CD14-positive monocyte (primary cell): ENCODE results near the gene MSI2. TPM values are rescaled to one million over a fixed set of nuclear protein-coding genes. Genes with fewer than 3 reads are reported as not detected.

Experiments used
- DNase-seq, 3 donors: peaks; one replicate each; pipeline ENCODE4 v3.0.0-alpha.2; 2011 to 2022
- H2AFZ ChIP-seq: 2 replicates; pipeline ENCODE4 v1.6.0; 2012; ENCODE audit warnings: mild to moderate bottlenecking, low read depth, low read length, inconsistent platforms; ENCODE audit not compliant: insufficient read depth, poor library complexity, severe bottlenecking
- H3K27ac ChIP-seq, 2 donors: 1 replicate in 1 of 2; 2 replicates in 1 of 2; pipeline ENCODE4 v1.5.1; 2012 to 2013; ENCODE audit warnings: low read length in 2 of 2, control low read depth in 1 of 2, inconsistent platforms in 1 of 2, low read depth in 1 of 2, mild to moderate bottlenecking in 1 of 2
- H3K27me3 ChIP-seq, 2 donors: one replicate each; pipeline versions ENCODE4 v1.6.0 to v1.6.1; 2011 to 2013; ENCODE audit warnings: low read length in 2 of 2; ENCODE audit not compliant: control insufficient read depth in 2 of 2, insufficient read depth in 2 of 2
- H3K36me3 ChIP-seq, 2 donors: replicated peaks in 1 of 2; 1 replicate in 1 of 2; 2 replicates in 1 of 2; pipeline versions ENCODE4 v1.5.1 to v1.6.1; 2012 to 2013; ENCODE audit warnings: low read length in 2 of 2, control low read depth in 1 of 2, inconsistent platforms in 1 of 2, mild to moderate bottlenecking in 1 of 2; ENCODE audit not compliant: insufficient read depth in 2 of 2, control insufficient read depth in 1 of 2
- H3K4me1 ChIP-seq, 2 donors: 1 replicate in 1 of 2; 2 replicates in 1 of 2; pipeline versions ENCODE4 v1.5.1 to v1.6.1; 2012 to 2013; ENCODE audit warnings: low read length in 2 of 2, control low read depth in 1 of 2, inconsistent platforms in 1 of 2, mild to moderate bottlenecking in 1 of 2, moderate library complexity in 1 of 2; ENCODE audit not compliant: insufficient read depth in 2 of 2, control insufficient read depth in 1 of 2
- H3K4me2 ChIP-seq: replicated peaks from 2 replicates; pipeline ENCODE3; 2012; ENCODE audit warnings: low read length, moderate library complexity, mild to moderate bottlenecking; ENCODE audit not compliant: poor library complexity, severe bottlenecking; ENCODE audit errors: extremely low read depth
- H3K4me3 ChIP-seq, 3 experiments: fragments of 200-600 bp in 1 of 3; sonication (generic) in 1 of 3; replicated peaks in 1 of 3; 1 replicate in 2 of 3; 2 replicates in 1 of 3; pipeline ENCODE4 v1.5.1; 2011 to 2013; ENCODE audit warnings: low read length in 3 of 3, mild to moderate bottlenecking in 3 of 3, control low read depth in 2 of 3, low read depth in 2 of 3, inconsistent platforms in 1 of 3, moderate library complexity in 1 of 3
- H3K79me2 ChIP-seq: 2 replicates; pipeline ENCODE4 v1.6.0; 2012; ENCODE audit warnings: mild to moderate bottlenecking, control low read depth, inconsistent platforms, low read length, moderate library complexity; ENCODE audit not compliant: insufficient read depth
- H3K9ac ChIP-seq: 2 replicates; pipeline ENCODE4 v1.6.0; 2017; ENCODE audit warnings: low read length, mild to moderate bottlenecking; ENCODE audit not compliant: insufficient read depth, poor library complexity, severe bottlenecking
- H3K9me3 ChIP-seq, 2 donors: replicated peaks in 1 of 2; 1 replicate in 1 of 2; 2 replicates in 1 of 2; pipeline versions ENCODE4 v1.5.1 to v1.6.1; 2012 to 2013; ENCODE audit warnings: low read length in 2 of 2, control low read depth in 1 of 2; ENCODE audit not compliant: control insufficient read depth in 1 of 2, insufficient read depth in 1 of 2
- H4K20me1 ChIP-seq: 2 replicates; pipeline ENCODE4 v1.6.0; 2012; ENCODE audit warnings: mild to moderate bottlenecking, low read length, control low read depth, moderate library complexity; ENCODE audit not compliant: insufficient read depth
- H3K27ac Mint-ChIP-seq, 7 donors: one replicate each; pipeline ENCODE4 v1.8.0; 2020; ENCODE audit warnings: mild to moderate bottlenecking in 7 of 7, mixed read lengths in 7 of 7, moderate library complexity in 6 of 7, inconsistent platforms in 2 of 7
- H3K27me3 Mint-ChIP-seq, 3 donors: one replicate each; pipeline ENCODE4 v1.8.0; 2021 to 2022; ENCODE audit warnings: low read depth in 3 of 3, mild to moderate bottlenecking in 3 of 3, mixed read lengths in 3 of 3, moderate library complexity in 3 of 3, inconsistent platforms in 1 of 3
- H3K36me3 Mint-ChIP-seq, 2 donors: one replicate each; pipeline ENCODE4 v1.8.0; 2020; ENCODE audit warnings: mixed read lengths in 2 of 2, inconsistent platforms in 1 of 2, mild to moderate bottlenecking in 1 of 2
- H3K4me1 Mint-ChIP-seq: one replicate; pipeline ENCODE4 v1.8.0; 2020; ENCODE audit warnings: mild to moderate bottlenecking, mixed read lengths
- H3K4me3 Mint-ChIP-seq, 2 donors: one replicate each; pipeline ENCODE4 v1.8.0; 2020; ENCODE audit warnings: mild to moderate bottlenecking in 2 of 2, mixed read lengths in 2 of 2, moderate library complexity in 1 of 2
- H3K9me3 Mint-ChIP-seq, 7 donors: one replicate each; pipeline ENCODE4 v1.8.0; 2020 to 2022; ENCODE audit warnings: mixed read lengths in 7 of 7, mild to moderate bottlenecking in 6 of 7, moderate library complexity in 6 of 7, inconsistent platforms in 2 of 7
- WGBS: methylation state at CpG from one replicate; pipeline ENCODE4 v1.1.5; 2013; ENCODE audit warnings: missing lambda C conversion rate; ENCODE audit not compliant: insufficient coverage; 5-methylcytosine and 5-hydroxymethylcytosine counted together
- intact Hi-C, 2 donors: fragments of 100-400 bp; cut with micrococcal nuclease; formaldehyde crosslinking; loops; one replicate each; pipeline versions ENCODE4 v1.15.0 to v1.15.1; 2023
- polyA plus RNA-seq, 3 donors: library from polyadenylated mRNA; depleted of rRNA in 1 of 3; unstranded in 2 of 3; stranded (reverse) in 1 of 3; fragments of 300-500 nt in 2 of 3; fragments of >200 nt in 1 of 3; fragmentation: Illumina TruSeq in 2 of 3; gene quantifications; 1 replicate in 2 of 3; 2 replicates in 1 of 3; pipeline ENCODE4 v1.2.3, GENCODE V29; 2012 to 2021
- TF ChIP-seq, protein P1 (sequence below): fragments of 200-600 bp; IDR thresholded peaks from one replicate; pipeline ENCODE4 v1.8.0; 2022; ENCODE audit warnings: antibody characterized with exemption, mild to moderate bottlenecking

The MSI2 gene
- polyA plus RNA-seq, 3 donors = 0.20 to 6.6 (median 0.37) TPM

DNA sequence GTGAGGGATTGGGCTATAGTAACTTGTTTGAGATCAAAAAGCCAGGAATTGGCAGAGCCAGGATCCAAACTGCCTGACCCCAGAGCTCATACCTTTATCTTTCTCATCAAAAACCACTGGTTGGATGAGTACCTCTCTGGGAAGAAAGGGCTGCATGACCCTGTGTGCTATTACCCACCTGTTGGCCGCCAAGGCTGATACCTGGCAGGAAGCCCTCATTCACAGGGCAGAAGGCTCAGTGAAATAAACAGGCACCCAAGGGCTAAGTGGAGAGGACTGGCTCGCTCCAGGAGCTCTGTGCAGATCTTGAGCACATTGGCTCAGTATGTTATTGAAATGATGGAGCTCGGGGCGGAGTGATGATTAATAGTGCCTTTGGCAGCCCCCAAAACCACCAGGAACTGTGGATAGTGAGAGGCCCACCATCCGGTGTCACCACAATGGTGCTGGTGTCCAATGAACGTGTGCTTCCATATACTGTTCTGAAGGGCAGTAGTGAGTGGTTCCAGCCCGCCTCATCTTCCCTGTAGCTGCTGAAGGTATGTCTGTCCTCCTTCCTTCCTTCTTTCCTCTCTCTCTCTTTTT, 197.6 kb downstream of the MSI2 start:
- Mint-ChIP-seq H3K27ac (no peak overlapping the region), H3K27me3 (peaks cover 0 to 14% (median 7%) of the 10 kb centered on the region in 3 donors), H3K36me3 (peaks cover 3 to 5% of the 10 kb centered on the region in 2 donors), H3K4me3 (no peak overlapping the region), H3K4me1 (peaks cover 33% of the 10 kb centered on the region), H3K9me3 (no peaks in the 10 kb centered on the region)
- Histone ChIP-seq H3K9me3 (no peaks in the 10 kb centered on the region), H3K4me2 (no peak overlapping the region), H4K20me1 (peaks cover 3% of the 10 kb centered on the region), H3K79me2 (no peaks in the 10 kb centered on the region), H2AFZ (no peak overlapping the region), H3K4me3 (no peak overlapping the region), H3K27ac (no peak overlapping the region), H3K9ac (no peak overlapping the region), H3K4me1 (peaks cover 24 to 29% of the 10 kb centered on the region in 2 donors), H3K36me3 (no peaks in the 10 kb centered on the region), H3K27me3 (no peaks in the 10 kb centered on the region)
- WGBS = 57% methylated on average over 4 of the region's 7 CpGs
- TF ChIP-seq, protein P1, sequence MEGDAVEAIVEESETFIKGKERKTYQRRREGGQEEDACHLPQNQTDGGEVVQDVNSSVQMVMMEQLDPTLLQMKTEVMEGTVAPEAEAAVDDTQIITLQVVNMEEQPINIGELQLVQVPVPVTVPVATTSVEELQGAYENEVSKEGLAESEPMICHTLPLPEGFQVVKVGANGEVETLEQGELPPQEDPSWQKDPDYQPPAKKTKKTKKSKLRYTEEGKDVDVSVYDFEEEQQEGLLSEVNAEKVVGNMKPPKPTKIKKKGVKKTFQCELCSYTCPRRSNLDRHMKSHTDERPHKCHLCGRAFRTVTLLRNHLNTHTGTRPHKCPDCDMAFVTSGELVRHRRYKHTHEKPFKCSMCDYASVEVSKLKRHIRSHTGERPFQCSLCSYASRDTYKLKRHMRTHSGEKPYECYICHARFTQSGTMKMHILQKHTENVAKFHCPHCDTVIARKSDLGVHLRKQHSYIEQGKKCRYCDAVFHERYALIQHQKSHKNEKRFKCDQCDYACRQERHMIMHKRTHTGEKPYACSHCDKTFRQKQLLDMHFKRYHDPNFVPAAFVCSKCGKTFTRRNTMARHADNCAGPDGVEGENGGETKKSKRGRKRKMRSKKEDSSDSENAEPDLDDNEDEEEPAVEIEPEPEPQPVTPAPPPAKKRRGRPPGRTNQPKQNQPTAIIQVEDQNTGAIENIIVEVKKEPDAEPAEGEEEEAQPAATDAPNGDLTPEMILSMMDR = no peak
- intact Hi-C loops = no loop called here
- DNase-seq = no peak

DNA sequence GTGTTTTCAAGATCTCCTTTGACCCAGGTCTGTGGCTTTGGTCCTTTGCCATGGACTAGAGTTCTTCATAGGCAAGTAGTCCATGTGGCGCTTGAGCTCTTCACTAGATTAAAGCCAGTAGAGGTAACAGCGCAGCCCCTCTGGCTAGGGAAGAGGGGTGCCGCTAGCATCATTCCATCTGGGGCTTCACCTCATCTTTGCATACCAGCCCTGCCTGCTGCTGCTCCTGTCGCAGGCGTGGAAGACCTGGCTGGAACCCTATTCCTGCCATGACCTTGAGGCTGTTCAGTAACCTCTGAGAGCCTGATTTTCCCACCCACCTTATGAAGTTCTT, 198.4 kb downstream of the MSI2 start:
- peak overlapping the region; percentile 42 for H3K9ac ChIP-seq
- no peaks in the 10 kb centered on the region for H3K9me3 ChIP-seq
- no peak overlapping the region for H2AFZ ChIP-seq
- no peaks in the 10 kb centered on the region for H3K79me2 ChIP-seq
- H3K4me1 ChIP-seq = peaks cover 24 to 29% of the 10 kb centered on the region in 2 donors
- peaks cover 35% of the 10 kb centered on the region for H3K4me1 Mint-ChIP-seq
- no peak overlapping the region for H3K27ac ChIP-seq
- TF ChIP-seq, protein P1 = no peak
- intact Hi-C loops = no loop called here
- no peak overlapping the region for H3K4me3 ChIP-seq
- peaks cover 3 to 7% of the 10 kb centered on the region in 2 donors for H3K36me3 Mint-ChIP-seq
- H3K27me3 Mint-ChIP-seq = peaks cover 0 to 14% (median 6%) of the 10 kb centered on the region in 3 donors
- peak overlapping the region in 1 of 7 donors; percentile 63 for H3K27ac Mint-ChIP-seq
- H3K4me3 Mint-ChIP-seq = no peak overlapping the region
- no peak for DNase-seq
- H3K36me3 ChIP-seq = no peaks in the 10 kb centered on the region
- 80% methylated on average over 5 of the region's 5 CpGs for WGBS
- no peaks in the 10 kb centered on the region for H3K9me3 Mint-ChIP-seq
- no peaks in the 10 kb centered on the region for H3K27me3 ChIP-seq
- peaks cover 3% of the 10 kb centered on the region for H4K20me1 ChIP-seq
- peak overlapping the region; percentile 63 for H3K4me2 ChIP-seq
